Right lobe of liver (tissue), 4 donors: ENCODE results near the gene PPP1R1B.

Experiments
- POLR2A ChIP-seq: fragments of 450-650 bp; IDR thresholded peaks from one replicate; pipeline ENCODE4 v1.6.1; 2017; ENCODE audit warnings: antibody characterized with exemption, mild to moderate bottlenecking
- TF ChIP-seq, protein P1 (sequence below), 4 donors: fragments of 200-600 bp in 3 of 4; fragments of 450-650 bp in 1 of 4; IDR thresholded peaks; one replicate each; pipeline versions ENCODE4 v1.5.1 to v1.8.0; 2016 to 2022; ENCODE audit warnings: antibody characterized with exemption in 4 of 4, mild to moderate bottlenecking in 2 of 4
- donor health status: DM: no; HTN: no; CAD: no.
- donor health status: DM: no; HTN: no; CAD: no.
- donor health status: DM: no; HTN: yes; CAD: no.

DNA sequence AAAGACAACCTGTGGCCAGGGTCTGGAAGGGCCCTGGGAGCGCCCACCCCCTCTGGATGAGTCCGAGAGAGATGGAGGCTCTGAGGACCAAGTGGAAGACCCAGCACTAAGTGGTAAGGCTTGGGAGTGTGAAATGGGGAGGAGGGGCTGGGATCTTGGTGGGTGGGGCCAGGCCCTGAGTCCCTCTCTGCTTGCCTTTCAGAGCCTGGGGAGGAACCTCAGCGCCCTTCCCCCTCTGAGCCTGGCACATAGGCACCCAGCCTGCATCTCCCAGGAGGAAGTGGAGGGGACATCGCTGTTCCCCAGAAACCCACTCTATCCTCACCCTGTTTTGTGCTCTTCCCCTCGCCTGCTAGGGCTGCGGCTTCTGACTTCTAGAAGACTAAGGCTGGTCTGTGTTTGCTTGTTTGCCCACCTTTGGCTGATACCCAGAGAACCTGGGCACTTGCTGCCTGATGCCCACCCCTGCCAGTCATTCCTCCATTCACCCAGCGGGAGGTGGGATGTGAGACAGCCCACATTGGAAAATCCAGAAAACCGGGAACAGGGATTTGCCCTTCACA, 8.9 kb downstream of the PPP1R1B start:
- TF ChIP-seq, protein P1, sequence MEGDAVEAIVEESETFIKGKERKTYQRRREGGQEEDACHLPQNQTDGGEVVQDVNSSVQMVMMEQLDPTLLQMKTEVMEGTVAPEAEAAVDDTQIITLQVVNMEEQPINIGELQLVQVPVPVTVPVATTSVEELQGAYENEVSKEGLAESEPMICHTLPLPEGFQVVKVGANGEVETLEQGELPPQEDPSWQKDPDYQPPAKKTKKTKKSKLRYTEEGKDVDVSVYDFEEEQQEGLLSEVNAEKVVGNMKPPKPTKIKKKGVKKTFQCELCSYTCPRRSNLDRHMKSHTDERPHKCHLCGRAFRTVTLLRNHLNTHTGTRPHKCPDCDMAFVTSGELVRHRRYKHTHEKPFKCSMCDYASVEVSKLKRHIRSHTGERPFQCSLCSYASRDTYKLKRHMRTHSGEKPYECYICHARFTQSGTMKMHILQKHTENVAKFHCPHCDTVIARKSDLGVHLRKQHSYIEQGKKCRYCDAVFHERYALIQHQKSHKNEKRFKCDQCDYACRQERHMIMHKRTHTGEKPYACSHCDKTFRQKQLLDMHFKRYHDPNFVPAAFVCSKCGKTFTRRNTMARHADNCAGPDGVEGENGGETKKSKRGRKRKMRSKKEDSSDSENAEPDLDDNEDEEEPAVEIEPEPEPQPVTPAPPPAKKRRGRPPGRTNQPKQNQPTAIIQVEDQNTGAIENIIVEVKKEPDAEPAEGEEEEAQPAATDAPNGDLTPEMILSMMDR (IDR thresholded peaks at IDR 0.05) = no peak
- TF ChIP-seq POLR2A = no peak
